K562 (cell line): ENCODE measurements around the gene SPPL3. TPM values are rescaled to one million over a fixed set of nuclear protein-coding genes. Genes with fewer than 3 reads are reported as not detected.

Experiments
- ADNP ChIP-seq: fragments of 200-800 bp; sonication (Bioruptor generic); IDR thresholded peaks from 2 replicates; pipeline ENCODE4 v1.6.1; 2016; ENCODE audit warnings: missing genetic modification characterization, missing compliant biosample characterization
- ASH1L ChIP-seq: fragments of 450-650 bp; IDR thresholded peaks from 2 replicates; pipeline ENCODE4 v1.6.1; 2018; ENCODE audit warnings: borderline replicate concordance, mild to moderate bottlenecking, low read depth; ENCODE audit not compliant: partially characterized antibody
- CCAR2 ChIP-seq: fragments of 200-400 bp; formaldehyde crosslinking; IDR thresholded peaks from 2 replicates; pipeline ENCODE4 v1.6.1; 2017; ENCODE audit warnings: mild to moderate bottlenecking, low read depth, low read length
- DACH1 ChIP-seq: fragments of 450-650 bp; IDR thresholded peaks from 2 replicates; pipeline ENCODE4 v1.6.1; 2018; ENCODE audit not compliant: partially characterized antibody
- ELF1 ChIP-seq: fragments of 200-800 bp; sonication (Bioruptor generic); IDR thresholded peaks from 2 replicates; pipeline ENCODE4 v1.6.1; 2016; ENCODE audit warnings: missing genetic modification characterization, missing compliant biosample characterization
- EZH2 ChIP-seq: IDR thresholded peaks from 2 replicates; pipeline ENCODE4 v1.6.1; 2012; ENCODE audit warnings: low read depth, mild to moderate bottlenecking, inconsistent platforms, low read length, borderline replicate concordance
- GTF2E2 ChIP-seq: fragments of 200-800 bp; sonication (Bioruptor generic); IDR thresholded peaks from 2 replicates; pipeline ENCODE4 v1.6.1; 2016; ENCODE audit warnings: missing genetic modification characterization, missing compliant biosample characterization
- L3MBTL2 ChIP-seq: fragments of 450-650 bp; IDR thresholded peaks from 2 replicates; pipeline ENCODE4 v1.6.1; 2016; ENCODE audit warnings: mild to moderate bottlenecking, moderate library complexity
- NFYB ChIP-seq: IDR thresholded peaks from 2 replicates; pipeline ENCODE4 v1.6.1; 2011; ENCODE audit warnings: mild to moderate bottlenecking, moderate library complexity; ENCODE audit not compliant: insufficient read length; ENCODE audit errors: extremely low read depth
- NUFIP1 ChIP-seq: fragments of 450-650 bp; IDR thresholded peaks from 2 replicates; pipeline ENCODE4 v1.6.1; 2018; ENCODE audit not compliant: partially characterized antibody
- PHB2 ChIP-seq: fragments of 450-650 bp; IDR thresholded peaks from 2 replicates; pipeline ENCODE4 v1.6.1; 2017; ENCODE audit warnings: low read depth
- PHF8 ChIP-seq: fragments of 200-600 bp; sonication (generic); IDR thresholded peaks from 2 replicates; pipeline ENCODE4 v1.6.1; 2012; ENCODE audit warnings: mixed run types, mild to moderate bottlenecking, inconsistent platforms, low read length, moderate library complexity, borderline replicate concordance
- RCOR1 ChIP-seq, 2 experiments: IDR thresholded peaks; 2 replicates each; pipeline ENCODE4 v1.6.1; 2012; ENCODE audit warnings: low read depth in 2 of 2, low read length in 2 of 2, borderline replicate concordance in 1 of 2, improper control_type of control experiment in 1 of 2
- SMC3 ChIP-seq: conservative IDR thresholded peaks from 2 replicates; pipeline ENCODE4 v1.6.1; 2011; ENCODE audit warnings: low read depth, low read length, improper control_type of control experiment; ENCODE audit not compliant: insufficient read depth
- SNRNP70 ChIP-seq: fragments of 200-400 bp; formaldehyde crosslinking; optimal IDR thresholded peaks from 2 replicates; pipeline ENCODE3; 2017; ENCODE audit warnings: low read depth, low read length
- SRF ChIP-seq, 2 experiments: fragments of 250-450, 450-650 bp in 1 of 2; sonication (Bioruptor Pico) in 1 of 2; sonication (generic) in 1 of 2; formaldehyde crosslinking; IDR thresholded peaks; 2 replicates each; pipeline versions ENCODE4 v1.5.0 to v1.5.1; 2020 to 2022; ENCODE audit warnings: mild to moderate bottlenecking in 1 of 2, missing genetic modification reagents in 1 of 2
- TSC22D4 ChIP-seq: fragments of 450-650 bp; IDR thresholded peaks from 2 replicates; pipeline ENCODE4 v1.6.1; 2016; ENCODE audit warnings: missing genetic modification characterization, missing biosample characterization, control low read depth
- ZBTB17 ChIP-seq: fragments of 450-650 bp; formaldehyde crosslinking; IDR thresholded peaks from 2 replicates; pipeline ENCODE4 v1.4.0; 2020; ENCODE audit warnings: mild to moderate bottlenecking
- ZSCAN32 ChIP-seq: fragments of 450-650 bp; formaldehyde crosslinking; IDR thresholded peaks from 2 replicates; pipeline ENCODE4 v1.4.0; 2020; ENCODE audit warnings: mild to moderate bottlenecking, moderate library complexity
- polyA plus RNA-seq, 8 experiments: library from polyadenylated mRNA; depleted of rRNA in 4 of 8; stranded (reverse) in 5 of 8; unstranded in 3 of 8; fragments of >200 nt; fragmentation: Nextera tagmentation in 2 of 8; fragmentation: Illumina TruSeq in 1 of 8; extraction: Ambion mirVana in 2 of 8; extraction: Trizol in 1 of 8; gene quantifications; 2 replicates each; pipeline versions ENCODE4 v1.2.1 to v1.2.3, GENCODE V29; 2011 to 2014; ENCODE audit warnings: inconsistent platforms in 1 of 8, missing spikeins in 1 of 8
- total RNA-seq, 7 experiments: library from RNA; depleted of rRNA in 6 of 7; stranded (reverse); fragments of >200 nt in 6 of 7; fragmentation: Illumina TruSeq in 2 of 7; extraction: Trizol in 2 of 7; gene quantifications; 2 replicates each; pipeline versions ENCODE4 v1.2.1 to v1.2.3, GENCODE V29; 2011 to 2021; ENCODE audit warnings: low replicate concordance in 1 of 7
- TF ChIP-seq, protein P1 (sequence below): sonication (generic); formaldehyde crosslinking; IDR thresholded peaks from 2 replicates; pipeline ENCODE4 v1.8.0; 2022; ENCODE audit warnings: mild to moderate bottlenecking, missing genetic modification reagents
- TF ChIP-seq, protein P2 (sequence below): IDR thresholded peaks from 2 replicates; pipeline ENCODE4 v1.6.1; 2012; ENCODE audit warnings: low read depth, low read length, improper control_type of control experiment, borderline replicate concordance
- TF ChIP-seq, protein P3 (sequence below): sonication (generic); formaldehyde crosslinking; IDR thresholded peaks from 2 replicates; pipeline ENCODE4 v1.8.0; 2022; ENCODE audit warnings: mild to moderate bottlenecking, missing genetic modification reagents

The SPPL3 gene
- total and polyA plus RNA-seq, 9 of the 15 experiments (the other 6 are each of a cell fraction or from before 2014, with no cell fraction given), result 2.9 to 32.1 (median 7.1) TPM

DNA sequence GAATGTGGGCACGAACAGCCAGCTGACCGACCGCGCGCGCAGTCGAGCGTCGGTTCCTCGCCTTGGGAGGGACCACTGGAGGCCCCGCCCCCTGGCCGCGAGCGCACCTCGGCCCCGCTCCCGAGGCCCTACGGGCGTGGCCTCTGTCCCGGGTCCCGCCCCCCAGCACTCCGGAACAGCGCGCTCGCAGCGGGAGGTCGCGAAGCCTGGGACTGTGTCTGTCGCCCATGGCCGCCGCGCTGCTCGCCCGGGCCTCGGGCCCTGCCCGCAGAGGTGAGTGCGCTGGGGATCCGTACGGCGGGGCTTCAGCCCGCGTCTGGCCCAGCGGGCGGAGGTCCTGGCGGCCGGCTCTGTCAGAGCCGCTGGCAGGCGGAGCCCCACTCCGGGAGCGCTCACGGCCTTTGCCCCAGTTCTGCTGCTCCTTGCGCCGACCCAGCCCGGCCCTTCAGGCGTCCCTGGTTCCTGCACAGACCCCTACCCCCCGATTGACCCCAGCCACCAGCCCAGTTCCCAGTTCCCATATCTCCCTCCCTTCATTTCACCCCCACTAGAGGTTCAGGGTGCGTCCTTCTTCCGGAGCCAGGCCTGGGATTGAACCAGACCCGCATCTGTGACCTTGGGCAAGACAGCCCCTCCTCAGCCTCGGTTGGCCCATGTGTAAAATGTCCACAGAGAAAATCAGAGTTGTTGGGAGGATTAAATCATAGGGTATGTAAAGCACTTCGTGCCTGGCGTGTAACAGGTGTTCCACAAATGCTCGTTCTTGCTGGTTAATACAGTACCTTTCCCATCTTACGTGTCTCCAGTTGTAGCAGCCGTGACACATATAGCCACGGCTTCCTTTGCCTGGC is 178.3 kb downstream of the SPPL3 start, which contains the start of gene ACADS (continued):
- TF ChIP-seq, protein P1, sequence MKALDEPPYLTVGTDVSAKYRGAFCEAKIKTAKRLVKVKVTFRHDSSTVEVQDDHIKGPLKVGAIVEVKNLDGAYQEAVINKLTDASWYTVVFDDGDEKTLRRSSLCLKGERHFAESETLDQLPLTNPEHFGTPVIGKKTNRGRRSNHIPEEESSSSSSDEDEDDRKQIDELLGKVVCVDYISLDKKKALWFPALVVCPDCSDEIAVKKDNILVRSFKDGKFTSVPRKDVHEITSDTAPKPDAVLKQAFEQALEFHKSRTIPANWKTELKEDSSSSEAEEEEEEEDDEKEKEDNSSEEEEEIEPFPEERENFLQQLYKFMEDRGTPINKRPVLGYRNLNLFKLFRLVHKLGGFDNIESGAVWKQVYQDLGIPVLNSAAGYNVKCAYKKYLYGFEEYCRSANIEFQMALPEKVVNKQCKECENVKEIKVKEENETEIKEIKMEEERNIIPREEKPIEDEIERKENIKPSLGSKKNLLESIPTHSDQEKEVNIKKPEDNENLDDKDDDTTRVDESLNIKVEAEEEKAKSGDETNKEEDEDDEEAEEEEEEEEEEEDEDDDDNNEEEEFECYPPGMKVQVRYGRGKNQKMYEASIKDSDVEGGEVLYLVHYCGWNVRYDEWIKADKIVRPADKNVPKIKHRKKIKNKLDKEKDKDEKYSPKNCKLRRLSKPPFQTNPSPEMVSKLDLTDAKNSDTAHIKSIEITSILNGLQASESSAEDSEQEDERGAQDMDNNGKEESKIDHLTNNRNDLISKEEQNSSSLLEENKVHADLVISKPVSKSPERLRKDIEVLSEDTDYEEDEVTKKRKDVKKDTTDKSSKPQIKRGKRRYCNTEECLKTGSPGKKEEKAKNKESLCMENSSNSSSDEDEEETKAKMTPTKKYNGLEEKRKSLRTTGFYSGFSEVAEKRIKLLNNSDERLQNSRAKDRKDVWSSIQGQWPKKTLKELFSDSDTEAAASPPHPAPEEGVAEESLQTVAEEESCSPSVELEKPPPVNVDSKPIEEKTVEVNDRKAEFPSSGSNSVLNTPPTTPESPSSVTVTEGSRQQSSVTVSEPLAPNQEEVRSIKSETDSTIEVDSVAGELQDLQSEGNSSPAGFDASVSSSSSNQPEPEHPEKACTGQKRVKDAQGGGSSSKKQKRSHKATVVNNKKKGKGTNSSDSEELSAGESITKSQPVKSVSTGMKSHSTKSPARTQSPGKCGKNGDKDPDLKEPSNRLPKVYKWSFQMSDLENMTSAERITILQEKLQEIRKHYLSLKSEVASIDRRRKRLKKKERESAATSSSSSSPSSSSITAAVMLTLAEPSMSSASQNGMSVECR (CRISPR knock-in tag), result peak; percentile 74; the same call in 1 of the 2 replicates
- no peak for TF ChIP-seq SMC3
- 0 out of 4 replicates have a peak, but pooled peaks of 1 of the 2 experiments have one; percentile 9 for TF ChIP-seq RCOR1 (IDR thresholded peaks at IDR 0.05; ENCODE audit: borderline replicate concordance in 1 of 2, low read depth in 2 of 2, low read length in 2 of 2)
- TF ChIP-seq ADNP, result no peak
- no peak for TF ChIP-seq ELF1 (tag)
- peak; percentile 85; the same call in 1 of the 2 replicates for TF ChIP-seq PHF8
- TF ChIP-seq DACH1, result peak; percentile 75
- TF ChIP-seq TSC22D4 (tag), result no peak
- TF ChIP-seq, protein P2, sequence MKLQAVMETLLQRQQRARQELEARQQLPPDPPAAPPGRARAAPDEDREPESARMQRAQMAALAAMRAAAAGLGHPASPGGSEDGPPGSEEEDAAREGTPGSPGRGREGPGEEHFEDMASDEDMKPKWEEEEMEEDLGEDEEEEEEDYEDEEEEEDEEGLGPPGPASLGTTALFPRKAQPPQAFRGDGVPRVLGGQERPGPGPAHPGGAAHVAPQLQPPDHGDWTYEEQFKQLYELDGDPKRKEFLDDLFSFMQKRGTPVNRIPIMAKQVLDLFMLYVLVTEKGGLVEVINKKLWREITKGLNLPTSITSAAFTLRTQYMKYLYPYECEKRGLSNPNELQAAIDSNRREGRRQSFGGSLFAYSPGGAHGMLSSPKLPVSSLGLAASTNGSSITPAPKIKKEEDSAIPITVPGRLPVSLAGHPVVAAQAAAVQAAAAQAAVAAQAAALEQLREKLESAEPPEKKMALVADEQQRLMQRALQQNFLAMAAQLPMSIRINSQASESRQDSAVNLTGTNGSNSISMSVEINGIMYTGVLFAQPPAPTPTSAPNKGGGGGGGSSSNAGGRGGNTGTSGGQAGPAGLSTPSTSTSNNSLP, result no peak
- TF ChIP-seq ASH1L, result no peak
- TF ChIP-seq NFYB, result no peak
- TF ChIP-seq GTF2E2 (tag), result peak; percentile 56; the same call in 1 of the 2 replicates
- TF ChIP-seq ZSCAN32 (CRISPR knock-in tag), result no peak
- no peak for TF ChIP-seq NUFIP1
- peak; percentile 82 for TF ChIP-seq L3MBTL2
- TF ChIP-seq ZBTB17 (CRISPR knock-in tag), result 0 out of 2 replicates have a peak, but pooled peaks have one; percentile 41
- TF ChIP-seq EZH2, result no peak
- TF ChIP-seq SNRNP70, result no peak
- no peak for TF ChIP-seq CCAR2
- TF ChIP-seq SRF (CRISPR knock-in tag; IDR thresholded peaks at IDR 0.05), result no peak
- TF ChIP-seq, protein P3, sequence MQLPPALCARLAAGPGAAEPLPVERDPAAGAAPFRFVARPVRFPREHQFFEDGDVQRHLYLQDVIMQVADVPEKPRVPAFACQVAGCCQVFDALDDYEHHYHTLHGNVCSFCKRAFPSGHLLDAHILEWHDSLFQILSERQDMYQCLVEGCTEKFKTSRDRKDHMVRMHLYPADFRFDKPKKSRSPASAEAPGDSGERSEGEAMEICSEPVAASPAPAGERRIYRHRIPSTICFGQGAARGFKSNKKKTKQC, result 0 out of 2 replicates have a peak, but pooled peaks have one; percentile 57
- no peak for TF ChIP-seq PHB2
